Upper lobe of left lung (tissue), 4 donors: ENCODE measurements around the gene CLDN5.
A peak's percentile ranks its signal among the peaks of the same experiment; 100 is the strongest.

Source experiments
- CTCF ChIP-seq, 6 experiments: fragments of 450-650 bp in 4 of 6; fragments of 200-600 bp in 2 of 6; sonication (generic) in 2 of 6; IDR thresholded peaks; one replicate each; pipeline ENCODE4 v1.5.1; 2016 to 2019; ENCODE audit warnings: antibody characterized with exemption in 6 of 6
- EP300 ChIP-seq, 4 donors: sonication (generic); formaldehyde crosslinking; IDR thresholded peaks; one replicate each; pipeline ENCODE4 v1.5.1; 2017; ENCODE audit warnings: antibody characterized with exemption in 4 of 4, control low read depth in 2 of 4
- POLR2A ChIP-seq, 4 donors: fragments of 450-650 bp; IDR thresholded peaks; one replicate each; pipeline ENCODE4 v1.5.1; 2016 to 2017; ENCODE audit warnings: antibody characterized with exemption in 4 of 4, mild to moderate bottlenecking in 2 of 4
- POLR2AphosphoS5 ChIP-seq, 2 donors: sonication (generic); formaldehyde crosslinking; IDR thresholded peaks; one replicate each; pipeline ENCODE4 v1.5.1; 2017; ENCODE audit warnings: antibody characterized with exemption in 2 of 2

GRCh38 chr22:19567157-19568009 is 43.2 kb upstream of the CLDN5 start:
- TF ChIP-seq CTCF (IDR thresholded peaks at IDR 0.05) = no peak
- TF ChIP-seq POLR2A (IDR thresholded peaks at IDR 0.05) = no peak
- TF ChIP-seq POLR2AphosphoS5 (IDR thresholded peaks at IDR 0.05) = peak; percentile 58 to 63
- TF ChIP-seq EP300 (IDR thresholded peaks at IDR 0.05) = peak in 1 of 4 donors; percentile 60
